HG02870 (cell line): ENCODE data around the gene ANXA10.
"Not testable (repeated sequence)": the region's sequence is repeated elsewhere in the genome, so short reads cannot be mapped to it uniquely, and the experiment has no call there.

Experiments
- ATAC-seq: cut with Tn5 transposase; IDR thresholded peaks from one replicate; pipeline ENCODE4 v1.9.1; 2021; ENCODE audit warnings: mild to moderate bottlenecking, moderate library complexity; ENCODE audit not compliant: unreplicated experiment

The ANXA10 gene

GRCh38 chr4:168092176-168092712, at the start of gene ANXA10:
ANXA10 (plus strand) TSS chr4:168092537; CDS start chr4:168092701, 164 bp downstream.
- no peak for ATAC-seq

DNA sequence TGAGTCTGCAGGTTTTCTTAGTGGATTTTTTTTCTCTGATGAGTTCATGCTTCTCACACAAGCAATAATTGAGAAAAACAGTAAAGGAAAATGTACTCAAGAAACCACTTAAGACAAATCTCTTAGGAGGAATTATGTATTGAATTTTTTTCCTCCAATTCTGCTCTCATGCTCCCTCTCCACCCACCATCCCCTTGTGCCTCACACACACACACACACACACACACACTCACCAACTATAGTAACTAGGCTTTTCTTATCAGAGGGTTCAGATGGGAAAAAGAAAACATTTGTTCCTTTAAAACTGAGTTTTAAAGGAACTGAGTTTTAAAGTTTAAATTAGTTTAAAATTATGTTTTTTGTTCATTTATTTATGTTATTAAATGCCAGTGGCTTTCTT, 47.0 kb upstream of the ANXA10 start:
- ATAC-seq, result no peak

DNA sequence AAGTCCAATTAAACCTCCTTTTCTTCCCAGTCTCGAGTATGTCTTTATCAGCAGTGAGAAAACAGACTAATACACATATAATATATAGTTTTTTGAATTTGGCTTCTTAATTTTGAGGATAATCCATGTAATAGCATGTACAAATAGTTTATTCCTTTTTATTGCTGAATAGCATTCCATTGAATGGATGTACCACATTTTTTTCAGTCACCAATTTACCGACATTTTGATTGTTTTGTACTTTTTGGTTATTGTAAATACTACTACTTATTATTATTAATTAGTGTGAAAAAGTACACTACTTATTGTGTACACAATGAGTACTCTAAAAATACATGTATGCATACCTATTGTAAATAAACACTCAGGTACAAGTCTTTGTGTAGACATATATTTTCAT, 42.3 kb upstream of the ANXA10 start:
- ATAC-seq, result no peak

DNA sequence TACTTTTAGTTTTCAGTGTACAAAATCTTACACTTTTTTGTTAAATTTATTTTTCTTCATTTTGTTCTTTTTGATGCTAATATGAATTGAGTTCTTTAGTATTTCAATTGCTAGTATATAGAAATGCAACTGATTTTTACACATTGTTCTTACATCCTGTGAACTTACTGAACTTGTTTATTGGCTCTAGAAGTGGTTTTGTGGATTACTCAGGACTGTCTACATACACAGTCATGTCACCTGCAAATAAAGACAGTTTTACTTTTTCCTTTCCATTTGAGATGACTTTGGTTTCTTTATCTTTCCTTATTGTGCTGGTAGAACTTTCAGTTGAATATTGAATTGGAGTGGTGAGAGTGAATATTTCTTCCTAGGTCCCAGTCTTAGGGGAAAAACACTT, 40.8 kb upstream of the ANXA10 start:
- ATAC-seq, result no peak

DNA sequence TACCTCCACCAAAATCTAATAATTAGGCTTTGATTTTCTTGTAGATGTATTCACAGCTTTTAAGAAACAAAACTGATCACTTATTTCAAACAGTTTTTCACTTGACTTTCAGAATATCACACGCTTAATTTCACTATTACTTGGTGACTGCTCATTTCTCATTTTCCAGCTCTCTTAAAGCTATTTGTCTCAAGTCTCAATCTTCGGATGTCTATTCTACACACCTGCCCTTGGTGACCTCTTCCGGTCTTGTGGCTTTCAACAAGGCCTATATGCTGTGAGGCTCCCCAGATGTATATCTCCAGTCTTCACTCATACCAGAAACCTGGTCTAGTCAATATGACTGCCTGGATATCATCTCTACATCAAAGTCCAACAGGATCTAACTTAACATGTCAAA, 34.9 kb upstream of the ANXA10 start:
- peak; percentile 95 for ATAC-seq

DNA sequence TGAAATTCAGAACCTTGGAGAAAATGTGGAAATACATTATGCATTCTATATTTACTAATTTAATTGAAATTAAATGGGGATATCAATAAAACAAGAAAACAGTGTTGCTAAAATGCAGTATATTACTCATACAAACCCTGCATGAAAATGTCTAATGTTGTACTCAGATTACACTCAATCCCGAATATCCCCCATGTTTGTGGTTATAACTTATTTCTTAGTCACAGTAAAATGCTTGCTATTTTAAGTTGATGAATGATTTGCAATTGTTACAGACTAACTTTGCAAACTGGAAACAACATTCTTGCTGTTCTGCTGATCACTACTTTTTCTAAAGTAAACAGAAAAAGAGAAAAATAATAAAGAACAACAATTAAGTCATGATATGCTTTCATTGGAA, 33.1 kb upstream of the ANXA10 start:
- ATAC-seq, result no peak

GRCh38 chr4:168063031-168063430, 29.3 kb upstream of the ANXA10 start:
- ATAC-seq, result no peak

- ATAC-seq, result no peak
These were observed 21.4 kb upstream of the ANXA10 start for GRCh38 chr4:168070903-168071302.

- ATAC-seq, result no peak
These were observed 21.0 kb upstream of the ANXA10 start for GRCh38 chr4:168071304-168071703.

DNA sequence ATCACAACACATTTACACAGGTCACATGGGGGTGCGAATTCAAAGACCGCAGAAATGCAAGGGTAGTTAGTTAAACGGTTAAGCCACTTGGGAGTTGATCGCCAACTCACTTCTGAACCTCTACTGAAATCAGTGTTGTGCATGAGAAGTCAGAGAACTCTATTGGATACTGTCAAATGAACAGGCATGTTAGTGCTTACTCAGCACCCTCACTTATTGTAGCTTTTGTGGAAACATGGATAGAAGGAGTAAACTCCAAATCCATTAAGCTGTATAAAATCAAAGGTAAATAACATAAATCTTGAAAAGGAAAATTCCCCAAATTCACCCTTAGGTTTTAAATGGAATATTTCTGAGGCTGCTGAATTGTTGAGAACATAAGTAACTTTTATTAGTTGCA, 17.5 kb upstream of the ANXA10 start:
- no peak for ATAC-seq

GRCh38 chr4:168076989-168077725, 15.2 kb upstream of the ANXA10 start:
- peak; percentile 83 for ATAC-seq

DNA sequence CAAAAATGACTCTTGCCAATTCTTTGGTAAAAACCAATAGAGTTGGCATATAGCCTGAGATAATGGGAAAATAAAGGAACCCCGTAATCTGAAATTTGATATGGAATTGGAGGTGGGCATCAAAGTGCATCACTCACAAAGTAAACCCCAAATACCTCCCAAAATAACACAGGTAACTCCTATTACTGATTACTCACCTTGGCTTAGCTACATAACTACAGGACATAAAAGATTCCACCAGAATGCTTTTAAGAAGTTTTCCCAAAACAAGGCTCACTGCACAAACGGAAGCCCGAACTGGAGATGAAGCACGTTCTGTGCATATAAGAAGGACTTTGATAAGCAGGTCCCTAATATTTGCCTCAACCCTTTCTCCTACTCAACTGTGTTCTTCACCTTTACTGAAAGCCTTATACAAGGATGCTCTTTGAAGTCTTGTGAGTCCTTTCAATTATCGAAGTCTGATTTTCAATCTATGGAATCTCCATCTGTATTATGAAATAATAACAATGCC, 14.6 kb upstream of the ANXA10 start:
- ATAC-seq, result no peak

- ATAC-seq, result no peak
These were observed 10.0 kb upstream of the ANXA10 start for GRCh38 chr4:168082379-168082778.

GRCh38 chr4:168095776-168096406, 3.6 kb downstream of the ANXA10 start:
- ATAC-seq, result no peak

DNA sequence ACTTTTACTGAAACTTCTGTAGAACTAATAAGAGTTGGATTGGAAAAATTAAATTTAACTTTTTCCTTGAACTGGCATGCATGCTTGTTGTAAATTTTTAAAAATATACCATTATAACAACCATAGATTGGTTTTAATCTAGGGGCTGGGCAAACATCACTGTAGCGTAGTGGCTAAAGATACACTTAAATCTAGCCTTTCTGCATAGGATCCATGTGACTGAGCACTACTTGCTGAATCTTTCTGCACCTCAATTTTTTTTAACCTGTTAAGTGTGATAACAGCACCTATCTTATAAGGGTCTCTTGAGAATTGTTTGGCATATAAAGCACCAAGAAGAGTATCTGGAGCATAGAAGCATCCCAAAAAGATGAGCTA, 4.1 kb downstream of the ANXA10 start:
- no peak for ATAC-seq

DNA sequence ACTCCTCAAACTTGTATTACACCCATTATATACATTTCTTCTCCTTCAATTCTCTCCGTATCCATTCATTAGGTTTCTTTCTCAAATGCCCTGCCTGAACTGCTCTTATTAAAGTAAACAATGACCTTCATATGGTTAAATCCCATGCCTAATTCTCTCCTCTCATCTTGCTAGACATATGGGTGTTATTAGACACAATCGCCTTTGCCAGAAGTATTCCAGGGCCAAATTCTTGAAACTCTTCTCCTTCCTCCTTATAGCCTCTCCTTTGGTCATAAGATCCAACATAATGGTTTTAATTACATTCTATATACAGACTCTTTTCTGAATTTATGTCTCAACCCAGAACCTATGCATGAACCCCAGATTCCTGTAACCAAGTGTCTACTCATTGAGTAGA, 4.8 kb downstream of the ANXA10 start:
- ATAC-seq, result no peak

GRCh38 chr4:168098248-168098717, 5.9 kb downstream of the ANXA10 start:
- ATAC-seq, result no peak

DNA sequence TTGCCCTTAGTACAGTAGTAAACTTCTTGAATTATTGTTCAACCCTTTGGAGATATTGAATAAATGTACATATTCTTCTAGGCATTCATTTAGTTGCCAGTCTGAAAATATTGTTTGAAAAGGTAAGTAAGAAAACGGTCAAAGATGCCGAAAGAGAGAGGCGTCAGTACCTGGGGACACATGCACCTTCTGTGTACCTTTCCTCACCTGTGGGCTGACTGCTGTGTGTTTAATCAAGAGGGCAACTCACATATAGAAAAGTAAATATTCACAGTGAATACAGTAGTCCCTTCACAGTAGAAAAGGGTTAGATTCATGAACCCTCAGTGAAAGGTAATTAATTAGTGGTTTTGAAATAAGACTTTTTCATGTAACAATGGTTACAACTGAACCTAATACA, 6.9 kb downstream of the ANXA10 start:
- ATAC-seq, result no peak

DNA sequence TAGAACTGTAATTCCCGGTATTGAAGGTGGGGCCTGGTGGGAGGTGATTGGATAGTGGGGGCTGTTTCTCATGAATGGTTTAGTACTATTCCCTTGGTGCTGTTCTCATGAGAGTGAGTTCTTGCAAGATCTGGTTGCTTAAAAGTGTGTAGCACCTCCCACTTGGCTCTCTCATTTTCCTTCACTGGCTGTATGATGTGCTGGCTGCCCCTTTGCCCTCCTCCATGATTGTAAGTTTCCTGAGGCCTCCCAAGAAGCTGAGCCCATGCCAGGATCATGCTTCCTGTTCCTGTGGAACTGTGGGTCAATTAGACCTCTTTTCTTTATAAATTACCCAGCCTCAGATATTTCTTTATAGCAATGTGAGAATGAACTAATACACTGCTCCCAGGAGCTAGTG, 8.7 kb downstream of the ANXA10 start:
- ATAC-seq, result no peak

- no peak for ATAC-seq
These were observed 10.1 kb downstream of the ANXA10 start for GRCh38 chr4:168102403-168102802.

- no peak for ATAC-seq
These were observed 17.2 kb downstream of the ANXA10 start for GRCh38 chr4:168109527-168109926.

- ATAC-seq, result not testable (repeated sequence)
These were observed 20.7 kb downstream of the ANXA10 start for GRCh38 chr4:168113059-168113458.
